HG03175 (cell line): ENCODE data around the gene CSH2.
"Not testable (repeated sequence)": the region's sequence is repeated elsewhere in the genome, so short reads cannot be mapped to it uniquely, and the experiment has no call there.

Experiments used
- ATAC-seq: cut with Tn5 transposase; IDR thresholded peaks from one replicate; pipeline ENCODE4 v1.9.1; 2021; ENCODE audit warnings: mild to moderate bottlenecking, moderate library complexity; ENCODE audit not compliant: unreplicated experiment

CSH2 gene

GRCh38 chr17:63896524-63897354 lies 23.3 kb upstream of the CSH2 start, which contains the start of gene CSH1:
Gene CSH1 (minus strand): TSS chr17:63896574. CDS start chr17:63896511, 63 bp downstream.
- ATAC-seq: not testable (repeated sequence)

GRCh38 chr17:63894821-63895220 lies 21.3 kb upstream of the CSH2 start:
- ATAC-seq: not testable (repeated sequence)

DNA sequence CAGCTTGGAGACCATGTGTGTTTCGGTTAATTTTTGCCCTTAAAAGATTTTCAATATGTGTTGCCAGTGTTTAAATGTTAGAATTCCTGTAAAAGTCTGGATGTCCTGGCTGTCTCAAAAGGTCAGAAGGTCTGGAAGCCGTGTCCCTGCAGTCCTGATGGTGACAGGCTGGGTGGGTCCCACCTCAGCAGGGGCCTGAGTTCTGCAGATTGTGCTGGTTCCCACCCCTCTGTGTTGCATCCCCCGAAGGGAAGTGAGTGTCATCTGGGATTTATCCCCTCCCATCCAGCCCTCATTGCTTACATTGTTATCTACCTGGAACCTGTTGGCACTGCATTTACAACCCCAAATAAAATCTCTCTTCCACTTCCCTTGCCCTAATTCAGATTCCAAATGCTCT lies 20.5 kb upstream of the CSH2 start:
- not testable (repeated sequence) for ATAC-seq

GRCh38 chr17:63892316-63893037 lies 19.0 kb upstream of the CSH2 start:
- ATAC-seq: not testable (repeated sequence)

- ATAC-seq: not testable (repeated sequence)
Observed at GRCh38 chr17:63889026-63889848, 15.8 kb upstream of the CSH2 start.

GRCh38 chr17:63885119-63885518 lies 11.6 kb upstream of the CSH2 start:
- ATAC-seq: not testable (repeated sequence)

GRCh38 chr17:63882626-63883126 lies 9.2 kb upstream of the CSH2 start:
- ATAC-seq: not testable (repeated sequence)

GRCh38 chr17:63881935-63882601 lies 8.6 kb upstream of the CSH2 start, which contains the start of gene GH2:
Gene GH2 (minus strand): TSS chr17:63881944. CDS start chr17:63881801, 143 bp downstream.
- ATAC-seq: no peak

DNA sequence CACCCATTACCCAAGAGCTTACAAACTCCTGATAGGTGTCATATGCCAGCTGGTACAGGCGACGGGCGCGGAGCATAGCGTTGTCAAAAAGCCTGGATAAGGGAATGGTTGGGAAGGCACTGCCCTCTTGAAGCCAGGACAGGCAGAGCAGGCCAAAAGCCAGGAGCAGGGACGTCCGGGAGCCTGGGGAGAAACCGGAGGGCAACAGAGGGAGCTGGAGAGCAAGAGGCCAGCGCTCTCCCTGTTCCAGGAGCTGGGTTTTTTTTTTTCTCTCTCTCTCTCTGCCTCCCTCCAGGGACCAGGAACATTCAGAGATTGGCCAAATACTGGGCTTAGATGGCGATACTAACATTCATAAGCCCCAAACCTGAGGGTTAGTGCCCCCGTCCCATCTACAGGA lies 7.9 kb upstream of the CSH2 start:
- not testable (repeated sequence) for ATAC-seq

GRCh38 chr17:63880706-63881105 lies 7.2 kb upstream of the CSH2 start:
- no peak for ATAC-seq

DNA sequence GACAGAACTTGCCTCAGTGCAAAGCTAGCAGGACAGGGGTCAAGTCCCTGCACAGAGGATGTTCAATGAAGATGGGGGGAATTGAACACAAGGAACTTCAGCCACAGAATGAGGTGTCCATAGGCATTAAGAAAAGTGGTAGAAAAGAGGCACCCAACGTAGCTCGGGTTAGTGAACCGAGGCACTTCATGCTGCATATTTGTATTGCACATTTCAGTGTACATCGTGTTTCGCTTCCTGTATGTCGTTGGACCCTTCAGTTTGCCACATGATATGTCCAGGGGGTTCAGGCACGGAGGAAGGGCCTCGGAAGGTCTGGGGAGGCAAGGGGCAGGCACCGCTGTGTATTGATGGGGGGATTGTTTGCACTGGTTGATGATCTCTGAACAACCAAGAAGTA lies 4.9 kb upstream of the CSH2 start:
- ATAC-seq: not testable (repeated sequence)

DNA sequence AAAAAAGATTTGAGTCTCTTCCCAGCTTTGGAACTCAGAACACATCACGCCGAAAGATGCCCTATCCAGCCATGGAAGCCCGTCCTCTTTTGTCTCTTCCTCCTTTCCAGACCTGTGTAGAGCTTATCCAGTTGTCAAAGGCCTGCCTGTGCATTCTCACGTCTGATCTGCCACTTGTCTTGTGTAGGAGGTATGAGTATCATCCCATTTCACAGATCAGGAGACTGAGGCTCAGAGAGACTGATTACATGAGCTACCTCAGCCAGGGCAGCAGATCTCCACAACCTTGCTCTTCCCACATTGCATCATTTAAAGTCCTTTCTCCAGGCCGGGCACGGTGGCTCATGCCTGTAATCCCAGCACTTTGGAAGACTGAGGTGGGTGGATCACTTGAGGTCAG lies 1.2 kb upstream of the CSH2 start:
- ATAC-seq: not testable (repeated sequence)

DNA sequence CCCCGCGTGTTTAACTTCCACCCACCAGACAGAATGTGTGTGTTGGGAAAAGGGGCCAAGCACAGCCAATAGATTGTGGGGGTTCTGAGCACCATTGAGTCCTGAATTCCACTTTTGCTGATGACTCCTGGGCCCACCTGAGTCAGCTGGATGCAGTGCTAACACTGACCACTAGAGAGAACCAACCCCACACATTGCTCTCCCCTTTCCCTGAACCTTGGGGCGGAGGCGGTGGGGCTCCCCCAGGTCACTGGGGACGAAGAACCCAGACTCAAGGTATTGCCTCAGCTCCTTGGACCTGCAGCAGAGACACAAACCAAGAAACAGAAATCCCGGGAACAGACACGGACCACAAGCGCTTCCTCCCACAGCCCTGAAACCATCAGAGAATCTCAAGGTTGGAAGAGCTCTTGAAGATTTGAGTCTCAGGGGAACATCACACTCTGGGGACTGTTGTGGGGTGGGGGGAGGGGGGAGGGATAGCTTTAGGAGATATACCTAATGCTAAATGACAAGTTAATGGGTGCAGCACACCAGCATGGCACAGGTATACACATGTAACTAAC lies 667 bp upstream of the CSH2 start:
- ATAC-seq: not testable (repeated sequence)

GRCh38 chr17:63871646-63872365 lies 1.7 kb downstream of the CSH2 start:
- ATAC-seq: not testable (repeated sequence)

GRCh38 chr17:63870292-63870665 lies 3.2 kb downstream of the CSH2 start:
- not testable (repeated sequence) for ATAC-seq

DNA sequence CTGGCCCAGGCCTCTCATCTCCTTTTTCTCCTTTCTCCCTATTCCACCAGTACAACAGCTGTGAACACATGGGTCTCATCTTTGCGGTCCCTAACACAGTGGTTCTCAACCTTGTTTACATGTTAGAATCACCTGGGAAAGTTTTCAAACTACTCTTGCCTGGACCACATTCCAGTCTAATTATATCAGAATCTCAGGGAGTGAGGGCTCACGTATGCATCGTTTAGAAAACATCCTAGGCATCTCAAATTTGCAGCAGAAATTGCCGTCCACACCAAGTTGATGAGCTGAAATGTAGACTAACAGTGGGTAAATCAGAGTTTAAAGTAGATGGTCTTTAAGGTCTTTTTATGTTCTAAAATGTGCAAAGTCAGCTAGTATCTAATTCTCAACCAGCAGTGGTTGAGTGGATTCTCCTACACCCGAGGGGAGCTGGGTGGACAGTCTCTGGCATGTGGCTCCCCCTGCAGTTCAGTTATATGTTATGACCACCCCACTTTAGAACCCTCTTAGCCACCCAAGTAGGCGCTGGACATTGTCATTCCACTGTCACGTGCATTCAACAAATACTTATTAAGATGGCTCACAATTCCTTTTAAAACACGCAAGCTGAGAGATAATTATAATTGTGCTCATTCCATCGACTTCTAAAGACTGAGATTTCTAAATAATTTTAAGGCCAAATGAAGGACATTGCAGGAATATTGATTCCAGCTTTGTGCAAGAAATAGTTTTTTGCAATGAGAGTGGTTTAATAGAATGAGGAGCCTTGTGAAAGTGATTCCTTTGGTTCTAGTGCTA lies 3.8 kb downstream of the CSH2 start:
- ATAC-seq: not testable (repeated sequence)

DNA sequence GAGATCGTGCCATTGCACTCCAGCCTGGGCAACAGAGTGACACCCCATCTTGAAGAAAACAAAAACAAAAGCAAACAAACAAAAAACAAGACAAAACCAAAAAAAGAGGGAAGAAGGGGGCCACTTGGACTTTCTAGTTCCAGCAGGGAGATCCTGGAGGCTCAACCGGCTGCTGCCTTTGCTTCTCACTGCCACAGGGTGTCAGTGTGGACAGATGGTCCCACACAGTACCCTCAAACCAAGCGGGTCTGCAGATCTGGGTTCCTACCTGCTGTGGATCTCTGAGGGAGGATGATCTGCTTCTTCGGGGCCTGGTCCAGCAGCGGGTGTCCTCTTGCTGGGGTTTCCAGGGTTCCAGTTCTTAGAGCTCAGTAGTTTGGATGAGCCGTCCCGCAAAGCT lies 6.9 kb downstream of the CSH2 start:
- not testable (repeated sequence) for ATAC-seq

GRCh38 chr17:63859257-63859656 lies 14.2 kb downstream of the CSH2 start:
- no peak for ATAC-seq
